RWPE2 (cell line): Measurements from ENCODE around the gene SUCLG2.
"Not testable (repeated sequence)": the region's sequence is repeated elsewhere in the genome, so short reads cannot be mapped to it uniquely, and the experiment has no call there.

Experiments
- ATAC-seq: fragments of 200-7000 bp; cut with Tn5 transposase; 3 replicates; pipeline ENCODE4 v1.9.1; 2021; ENCODE audit warnings: low read depth
- DNase-seq: peaks from one replicate; pipeline ENCODE4 v3.0.0-alpha.2; 2020; ENCODE audit warnings: low spot score
- H3K27ac ChIP-seq: fragments of 450-650 bp; 2 replicates; pipeline ENCODE4 v1.5.1; 2017; ENCODE audit warnings: mild to moderate bottlenecking; ENCODE audit not compliant: poor library complexity, severe bottlenecking
- H3K27me3 ChIP-seq: fragments of 250-450 bp; sonication (Bioruptor Pico); 2 replicates; pipeline ENCODE4 v1.5.1; 2021; ENCODE audit warnings: mild to moderate bottlenecking, moderate library complexity; ENCODE audit not compliant: insufficient read depth, poor library complexity, severe bottlenecking
- H3K36me3 ChIP-seq: fragments of 250-450 bp; sonication (Bioruptor Pico); 2 replicates; pipeline ENCODE4 v1.5.1; 2020; ENCODE audit warnings: low read depth, mild to moderate bottlenecking, moderate library complexity
- H3K4me1 ChIP-seq: fragments of 250-450 bp; sonication (Bioruptor Pico); 2 replicates; pipeline ENCODE4 v1.5.1; 2021; ENCODE audit warnings: mild to moderate bottlenecking, moderate library complexity; ENCODE audit not compliant: insufficient read depth, poor library complexity, severe bottlenecking
- H3K4me3 ChIP-seq: fragments of 250-450 bp; sonication (Bioruptor Pico); 2 replicates; pipeline ENCODE4 v1.5.1; 2021; ENCODE audit warnings: mild to moderate bottlenecking, moderate library complexity; ENCODE audit not compliant: severe bottlenecking
- H3K9me3 ChIP-seq: fragments of 250-450 bp; sonication (Bioruptor Pico); 2 replicates; pipeline ENCODE4 v1.5.1; 2021; ENCODE audit warnings: mild to moderate bottlenecking, moderate library complexity; ENCODE audit not compliant: severe bottlenecking
- TF ChIP-seq, protein P1 (sequence below): fragments of 450-650 bp; IDR thresholded peaks from one replicate; pipeline ENCODE4 v1.5.1; 2017; ENCODE audit warnings: mild to moderate bottlenecking, moderate library complexity; ENCODE audit not compliant: poor library complexity, severe bottlenecking

The SUCLG2 gene

DNA sequence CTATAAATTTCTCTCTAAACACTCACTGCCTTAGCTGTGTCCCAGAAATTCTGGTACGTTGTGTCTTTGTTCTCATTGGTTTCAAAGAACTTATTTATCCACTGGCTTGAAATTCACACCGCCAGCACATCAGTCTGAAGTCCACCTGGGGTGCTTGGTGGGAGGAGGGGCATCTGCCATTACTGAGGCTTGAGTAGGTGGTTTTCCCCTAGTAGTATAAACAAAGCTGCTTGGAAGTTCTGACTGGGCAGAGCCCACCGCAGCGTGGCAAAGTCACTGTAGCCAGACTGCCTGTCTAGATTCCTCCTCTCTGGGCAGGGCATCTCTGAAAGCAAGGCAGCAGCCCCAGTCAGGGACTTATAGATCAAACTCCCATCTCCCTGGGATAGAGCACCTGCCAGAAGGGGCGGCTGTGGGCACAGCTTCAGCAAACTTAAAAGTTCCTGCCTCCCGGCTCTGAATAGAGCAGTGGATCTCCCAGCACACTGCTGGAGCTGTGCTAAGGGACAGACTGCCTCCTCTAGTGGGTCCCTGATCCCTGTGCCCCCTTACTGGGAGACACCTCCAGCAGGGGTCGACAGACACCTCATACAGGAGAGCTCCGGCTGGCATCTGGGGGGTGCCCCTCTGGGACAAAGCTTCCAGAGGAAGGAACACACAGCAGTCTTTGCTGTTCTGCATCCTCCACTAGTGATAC is 114.1 kb downstream of the SUCLG2 start:
- DNase-seq (no peak), ATAC-seq (no peak)
- H3K9me3 ChIP-seq, result no peaks in the 10 kb centered on the region
- no peaks in the 10 kb centered on the region for H3K27me3 ChIP-seq
- H3K36me3 ChIP-seq, result no peaks in the 10 kb centered on the region
- H3K4me1 ChIP-seq, result no peaks in the 10 kb centered on the region
- no peak overlapping the region for H3K27ac ChIP-seq
- H3K4me3 ChIP-seq, result no peak overlapping the region
- TF ChIP-seq, protein P1, sequence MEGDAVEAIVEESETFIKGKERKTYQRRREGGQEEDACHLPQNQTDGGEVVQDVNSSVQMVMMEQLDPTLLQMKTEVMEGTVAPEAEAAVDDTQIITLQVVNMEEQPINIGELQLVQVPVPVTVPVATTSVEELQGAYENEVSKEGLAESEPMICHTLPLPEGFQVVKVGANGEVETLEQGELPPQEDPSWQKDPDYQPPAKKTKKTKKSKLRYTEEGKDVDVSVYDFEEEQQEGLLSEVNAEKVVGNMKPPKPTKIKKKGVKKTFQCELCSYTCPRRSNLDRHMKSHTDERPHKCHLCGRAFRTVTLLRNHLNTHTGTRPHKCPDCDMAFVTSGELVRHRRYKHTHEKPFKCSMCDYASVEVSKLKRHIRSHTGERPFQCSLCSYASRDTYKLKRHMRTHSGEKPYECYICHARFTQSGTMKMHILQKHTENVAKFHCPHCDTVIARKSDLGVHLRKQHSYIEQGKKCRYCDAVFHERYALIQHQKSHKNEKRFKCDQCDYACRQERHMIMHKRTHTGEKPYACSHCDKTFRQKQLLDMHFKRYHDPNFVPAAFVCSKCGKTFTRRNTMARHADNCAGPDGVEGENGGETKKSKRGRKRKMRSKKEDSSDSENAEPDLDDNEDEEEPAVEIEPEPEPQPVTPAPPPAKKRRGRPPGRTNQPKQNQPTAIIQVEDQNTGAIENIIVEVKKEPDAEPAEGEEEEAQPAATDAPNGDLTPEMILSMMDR, result no peak

DNA sequence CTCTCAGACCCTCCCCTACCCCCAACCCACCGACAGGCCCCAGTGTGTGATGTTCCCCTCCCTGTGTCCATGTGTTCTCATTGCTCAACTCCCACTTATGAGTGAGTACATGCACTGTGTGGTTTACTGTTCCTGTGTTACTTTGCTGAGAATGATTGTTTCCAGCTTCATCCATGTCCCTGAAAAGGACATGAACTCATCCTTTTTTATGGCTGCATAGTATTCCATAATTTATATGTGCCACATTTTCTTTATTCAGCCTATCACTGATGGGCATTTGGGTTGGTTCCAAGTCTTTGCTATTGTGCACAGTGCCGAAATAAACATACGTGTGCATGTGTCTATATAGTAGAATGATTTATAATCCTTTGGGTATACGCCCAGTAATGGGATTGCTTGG is 117.2 kb downstream of the SUCLG2 start:
- H3K27me3 ChIP-seq, ATAC-seq, H3K9me3 ChIP-seq, H3K27ac ChIP-seq, H3K36me3 ChIP-seq, H3K4me1 ChIP-seq, DNase-seq, H3K4me3 ChIP-seq: not testable (repeated sequence)

DNA sequence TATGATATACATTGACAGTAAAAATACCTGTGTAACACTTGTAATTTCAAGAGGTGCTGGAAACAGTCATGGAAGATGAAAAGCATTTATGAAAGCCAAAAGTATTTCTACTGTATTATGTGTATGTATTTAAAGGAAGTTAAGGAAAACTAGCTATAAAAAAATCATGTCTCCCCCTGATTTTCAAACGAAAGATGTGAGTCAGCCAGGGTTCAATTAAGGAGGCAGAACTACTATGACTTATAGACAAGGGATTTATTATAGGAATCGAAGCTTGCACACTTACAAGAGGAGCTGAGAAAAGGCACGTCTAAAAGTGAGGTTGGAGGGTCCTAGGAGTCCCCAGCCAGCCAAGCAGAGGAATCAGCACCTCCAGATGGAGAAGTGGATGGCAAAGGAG is 119.4 kb downstream of the SUCLG2 start:
- Histone ChIP-seq H3K4me1 (peaks cover 6% of the 10 kb centered on the region), H3K36me3 (no peaks in the 10 kb centered on the region), H3K27ac (no peak overlapping the region), H3K27me3 (no peaks in the 10 kb centered on the region), H3K4me3 (no peak overlapping the region), H3K9me3 (no peaks in the 10 kb centered on the region)
- ATAC-seq, result no peak
- TF ChIP-seq, protein P1, result no peak
- no peak for DNase-seq

DNA sequence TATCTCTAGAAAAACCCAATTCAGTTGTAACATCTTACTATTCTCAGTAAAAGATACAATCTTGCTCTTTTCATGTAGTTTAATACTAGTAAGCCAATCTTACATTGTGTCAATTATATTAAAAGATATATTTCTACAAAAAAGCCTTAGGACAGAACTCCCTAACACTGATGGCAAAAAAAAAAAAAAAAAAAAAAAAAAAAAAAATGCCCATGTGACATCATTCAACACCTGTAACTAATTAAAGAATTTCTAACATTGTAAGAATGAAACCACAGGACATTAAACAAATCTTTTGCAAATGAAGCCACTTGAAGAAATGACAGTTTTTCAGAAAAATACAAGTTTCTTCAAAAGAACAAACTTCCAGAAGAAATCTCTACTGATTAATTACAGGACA is 119.8 kb downstream of the SUCLG2 start:
- H3K36me3 ChIP-seq, result no peaks in the 10 kb centered on the region
- peaks cover 6% of the 10 kb centered on the region for H3K4me1 ChIP-seq
- TF ChIP-seq, protein P1, result no peak
- no peak overlapping the region for H3K27ac ChIP-seq
- no peak overlapping the region for H3K4me3 ChIP-seq
- ATAC-seq (no peak), DNase-seq (no peak)
- no peaks in the 10 kb centered on the region for H3K9me3 ChIP-seq
- H3K27me3 ChIP-seq, result no peaks in the 10 kb centered on the region

DNA sequence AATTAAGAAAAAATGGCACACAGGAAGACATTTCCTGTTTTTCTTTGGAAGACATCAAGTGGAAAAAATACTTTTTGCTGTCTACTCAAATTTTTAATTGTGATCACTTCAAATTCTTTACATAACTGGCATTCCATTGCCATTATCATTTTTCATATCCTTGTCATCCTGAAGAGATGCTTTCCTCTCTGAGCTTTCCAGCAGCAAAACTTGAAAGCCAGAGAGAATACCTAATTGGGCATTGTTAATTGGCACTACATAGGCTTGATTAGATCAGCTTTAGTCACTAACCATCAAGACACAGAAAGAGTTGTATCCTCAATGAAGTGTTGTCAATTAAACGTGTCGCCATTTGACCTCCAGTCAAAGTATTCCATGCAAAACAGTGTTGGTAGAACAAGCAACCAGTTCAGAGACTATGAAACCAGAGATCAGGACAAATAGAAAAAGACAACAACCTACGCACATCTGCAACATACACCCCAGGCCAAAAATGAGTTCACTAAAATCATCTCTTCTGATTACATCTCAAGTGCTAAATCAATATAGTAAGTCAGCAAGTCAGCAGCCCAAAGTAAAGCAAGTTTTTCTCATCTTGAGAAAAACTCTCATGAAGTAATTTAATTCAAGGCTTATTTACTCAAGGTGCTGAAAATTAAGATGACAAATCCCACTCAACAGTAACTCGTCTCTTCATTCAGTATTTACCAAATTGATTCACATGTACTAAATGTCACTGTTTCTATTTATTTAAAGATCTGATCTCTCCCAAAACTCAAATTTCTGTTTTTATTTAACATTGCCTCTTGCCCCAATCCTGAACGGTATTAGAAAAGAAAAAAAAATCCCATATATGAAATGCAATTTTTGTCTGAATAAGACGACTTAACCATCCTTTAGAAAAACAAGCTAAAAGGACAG is 123.0 kb downstream of the SUCLG2 start:
- TF ChIP-seq, protein P1, result no peak
- Histone ChIP-seq H3K4me1 (peaks cover 7% of the 10 kb centered on the region), H3K36me3 (no peaks in the 10 kb centered on the region; the same call in 1 of the 2 replicates), H3K27me3 (no peaks in the 10 kb centered on the region), H3K27ac (peak overlapping the region; percentile 19), H3K4me3 (no peak overlapping the region), H3K9me3 (no peaks in the 10 kb centered on the region)
- ATAC-seq (no peak), DNase-seq (no peak)
